Glomerular visceral epithelial cell (primary cell): ENCODE data around the gene CCDC149.

Source experiments
- DNase-seq: peaks from one replicate; pipeline ENCODE4 v3.0.0-alpha.2; 2016; ENCODE audit errors: extremely low spot score

CCDC149 gene

DNA sequence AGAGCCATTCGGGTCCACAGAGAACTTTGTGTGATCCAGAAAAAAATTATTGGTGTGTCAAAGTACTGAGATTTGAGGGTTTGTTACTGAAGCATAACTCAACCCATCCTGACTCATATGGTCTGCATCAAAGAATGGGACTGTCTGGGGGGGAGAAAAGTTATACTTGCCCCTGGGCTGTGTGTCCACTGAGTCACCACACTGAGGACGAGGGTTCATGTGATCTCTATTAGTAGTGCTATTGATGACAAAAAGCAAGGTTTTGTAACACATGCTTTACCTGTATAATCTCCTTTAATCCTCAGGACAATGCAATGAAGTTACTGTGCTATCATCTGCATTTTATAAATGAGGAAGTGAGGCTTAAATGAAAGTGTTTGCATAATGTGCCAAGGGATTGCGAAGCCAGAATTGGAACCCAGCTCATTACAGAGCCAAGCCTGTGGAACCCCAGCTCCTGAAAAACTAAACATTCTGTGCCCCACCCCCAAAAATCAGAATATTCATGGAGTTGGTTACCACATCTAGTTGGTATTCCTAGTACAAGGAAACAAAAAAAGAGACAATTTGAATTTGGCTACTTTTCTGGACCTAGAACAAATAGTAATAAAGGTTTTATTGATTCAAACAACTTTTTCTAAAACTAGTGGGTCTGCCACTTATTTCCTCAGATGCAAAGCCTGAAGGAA lies 31.2 kb downstream of the CCDC149 start:
- DNase-seq = no peak

DNA sequence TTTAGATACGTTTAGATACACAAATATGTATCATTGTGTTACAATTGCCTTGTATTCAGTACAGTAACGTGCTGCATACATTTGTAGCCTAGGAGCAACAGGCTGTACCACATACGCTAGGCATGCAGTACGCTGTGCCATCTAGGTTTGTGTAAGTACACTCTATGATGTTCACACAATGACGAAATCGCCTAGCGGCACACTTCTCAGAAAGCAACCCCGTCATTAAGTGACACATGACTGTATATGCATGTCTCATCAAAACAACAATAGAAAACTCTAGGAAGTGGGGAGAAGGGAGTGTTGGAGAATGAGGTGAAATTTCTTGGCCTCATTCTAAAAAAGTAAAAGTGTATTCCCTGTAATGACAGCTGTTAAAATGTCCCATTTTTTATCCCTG lies 32.7 kb downstream of the CCDC149 start:
- no peak for DNase-seq

DNA sequence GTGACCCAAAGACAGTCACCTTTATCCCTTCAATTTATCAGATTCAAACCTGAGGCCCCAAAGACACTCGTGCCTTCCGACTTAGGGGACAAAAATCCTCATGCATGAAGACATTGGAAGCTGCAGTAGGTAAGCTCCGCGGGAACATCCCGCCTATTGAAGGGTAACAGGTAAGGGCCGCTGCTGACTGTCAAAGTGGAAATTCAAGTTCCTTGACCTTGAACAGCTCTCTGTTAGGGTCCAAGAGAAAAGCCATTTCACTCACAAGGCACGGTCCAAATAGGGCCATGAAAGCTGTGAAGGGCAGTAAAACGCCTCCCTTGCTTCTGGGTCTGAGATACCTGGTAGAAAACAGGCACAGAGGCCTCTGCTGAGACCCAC lies 34.2 kb downstream of the CCDC149 start:
- no peak for DNase-seq

DNA sequence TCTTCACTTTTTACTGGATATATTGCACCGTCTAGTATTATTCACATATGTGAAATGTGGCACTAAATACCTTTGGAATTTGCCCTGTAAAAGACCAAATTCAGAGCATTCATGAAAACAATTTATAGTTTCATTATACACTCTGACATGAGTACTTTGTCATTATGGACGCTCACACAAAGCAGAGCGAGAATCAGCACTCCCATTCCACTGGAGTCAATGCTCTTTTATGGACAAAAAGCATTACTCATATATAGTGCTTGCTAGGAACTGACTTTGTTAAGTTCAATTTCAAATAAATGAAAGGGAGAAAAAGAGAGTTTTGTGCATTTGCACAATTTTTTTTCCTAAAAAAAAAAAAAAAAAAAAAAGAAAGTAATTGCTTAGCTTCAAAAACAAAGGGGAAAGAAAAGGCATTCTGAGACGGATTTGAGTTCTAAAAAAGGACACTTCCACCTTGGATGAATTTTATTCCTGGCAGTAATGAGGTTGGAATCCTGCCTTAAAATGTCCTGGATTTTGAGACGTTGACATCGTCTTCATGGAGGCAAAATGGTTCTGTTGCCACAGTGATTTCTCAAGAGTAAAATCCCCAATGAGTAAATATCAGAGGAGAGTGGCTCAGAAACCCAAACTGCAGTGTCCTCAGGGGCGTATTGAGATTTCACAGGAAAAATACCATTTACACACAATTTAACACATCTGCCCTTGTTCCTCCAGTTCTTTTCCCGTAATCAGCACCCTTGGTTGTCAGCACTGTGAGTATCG lies 34.8 kb downstream of the CCDC149 start:
- no peak for DNase-seq

DNA sequence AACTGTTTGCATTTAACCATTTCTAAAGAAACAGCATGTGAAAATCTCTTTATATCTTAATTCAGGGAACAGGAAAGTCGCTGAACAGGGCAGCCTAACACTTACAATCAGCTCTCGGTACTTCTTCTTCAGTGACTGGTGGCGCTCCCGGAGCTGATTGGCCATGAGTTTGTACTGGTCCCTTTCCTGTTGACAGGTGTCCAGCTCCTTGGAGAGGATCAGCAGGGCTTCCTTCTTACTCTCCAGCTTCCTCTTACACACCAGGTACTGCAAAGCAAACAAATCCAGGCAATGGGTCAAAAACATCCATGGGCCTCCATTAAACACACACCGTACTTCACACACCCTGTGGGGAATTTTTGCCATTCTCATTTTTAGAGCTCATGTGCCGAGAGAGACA lies 36.4 kb downstream of the CCDC149 start:
- no peak for DNase-seq

DNA sequence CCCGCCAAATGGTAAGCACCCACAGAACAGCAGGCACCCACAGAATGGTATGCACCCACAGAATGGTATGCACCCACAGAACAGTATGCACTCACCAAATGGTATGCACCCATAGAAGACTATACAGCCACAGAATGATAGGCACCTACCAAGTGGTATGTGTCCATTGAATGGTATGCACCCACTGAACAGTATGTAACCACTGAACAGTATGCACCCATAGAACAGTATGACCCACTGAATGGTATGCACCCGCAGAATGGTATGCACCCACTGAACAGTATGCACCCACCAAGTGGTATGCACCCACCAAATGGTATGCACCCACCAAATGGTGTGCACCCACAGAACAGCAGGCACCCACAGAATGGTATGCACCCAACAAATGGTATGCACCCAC lies 40.1 kb downstream of the CCDC149 start:
- DNase-seq = no peak

DNA sequence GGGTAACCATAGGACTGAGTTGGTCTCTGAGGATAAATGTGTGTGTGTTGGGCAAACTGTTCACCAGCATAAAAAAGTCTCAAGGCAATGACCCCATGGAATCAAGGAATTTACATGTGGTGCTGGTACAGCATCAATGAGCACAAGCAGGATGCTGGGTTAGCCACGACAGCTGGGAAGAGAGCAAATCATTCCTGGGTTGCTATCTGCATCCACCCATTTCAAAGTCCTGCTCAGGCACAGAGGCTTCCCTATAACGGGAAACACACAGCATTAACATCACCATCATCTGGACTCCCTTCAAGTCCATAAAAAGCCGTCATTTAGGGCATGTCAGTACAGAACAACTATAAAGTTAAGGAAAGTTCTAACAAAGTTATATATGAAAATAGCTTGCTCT lies 41.6 kb downstream of the CCDC149 start:
- no peak for DNase-seq

DNA sequence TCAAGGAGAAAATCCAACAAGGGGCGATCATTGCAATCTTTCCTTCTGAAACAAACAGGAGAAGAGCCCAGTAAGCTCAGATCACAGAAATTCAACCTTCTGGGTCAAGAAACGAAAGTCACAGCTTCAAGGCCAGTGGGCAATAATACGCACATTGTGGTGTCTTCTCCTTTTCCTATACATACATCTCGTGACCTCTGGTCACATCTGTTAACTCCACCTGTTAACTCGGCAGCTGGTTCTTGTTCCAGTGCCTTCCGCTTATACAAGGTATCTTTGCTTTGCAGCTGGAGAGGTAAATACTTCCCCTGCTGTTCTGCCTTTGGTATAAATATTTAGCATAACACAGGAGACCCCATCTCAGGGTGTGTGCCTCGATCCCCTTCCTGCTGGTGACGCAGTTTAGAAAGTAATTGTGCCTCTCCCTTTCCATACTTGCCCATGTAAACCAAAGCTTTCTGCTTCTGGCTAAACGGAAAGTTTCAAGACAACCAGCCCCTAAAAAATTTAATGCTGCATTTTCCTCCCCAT lies 45.0 kb downstream of the CCDC149 start:
- no peak for DNase-seq

DNA sequence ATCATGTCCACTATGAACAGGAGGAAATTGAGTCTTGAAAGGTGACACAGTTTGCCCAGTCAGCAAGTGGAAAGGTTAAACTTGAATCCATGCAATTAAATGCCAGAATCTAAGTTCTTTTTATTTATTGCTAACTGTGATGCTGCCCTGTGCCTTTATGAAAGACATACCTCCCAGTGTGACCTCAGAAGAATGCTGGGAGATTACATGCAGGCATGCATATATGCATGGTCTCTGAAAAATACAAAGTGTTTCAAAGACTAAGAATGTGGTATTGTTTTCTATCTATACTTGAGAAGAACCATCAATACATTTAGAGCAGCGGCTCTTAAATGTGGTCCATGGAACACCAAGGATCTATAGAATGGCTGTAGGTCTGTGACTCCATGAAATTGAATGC lies 45.6 kb downstream of the CCDC149 start:
- no peak for DNase-seq

DNA sequence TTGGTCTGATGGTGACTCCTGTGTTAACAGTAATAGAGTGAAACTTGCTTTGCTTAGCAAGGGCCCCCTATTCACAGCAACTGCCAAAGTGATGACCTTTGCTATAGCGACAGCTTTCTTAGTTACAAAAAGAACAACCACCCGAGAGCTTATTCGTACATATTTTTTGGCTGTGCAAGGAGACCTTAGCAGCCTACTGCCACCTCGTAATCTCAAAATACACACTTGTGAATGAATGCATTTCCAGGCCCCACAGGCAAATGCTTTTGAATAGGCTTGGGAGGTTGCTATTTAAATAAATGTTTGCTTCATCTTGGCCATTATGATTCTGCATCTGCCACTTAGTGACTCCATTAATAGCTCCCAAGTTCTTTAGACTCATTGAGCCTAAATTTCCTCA lies 47.4 kb downstream of the CCDC149 start:
- no peak for DNase-seq

DNA sequence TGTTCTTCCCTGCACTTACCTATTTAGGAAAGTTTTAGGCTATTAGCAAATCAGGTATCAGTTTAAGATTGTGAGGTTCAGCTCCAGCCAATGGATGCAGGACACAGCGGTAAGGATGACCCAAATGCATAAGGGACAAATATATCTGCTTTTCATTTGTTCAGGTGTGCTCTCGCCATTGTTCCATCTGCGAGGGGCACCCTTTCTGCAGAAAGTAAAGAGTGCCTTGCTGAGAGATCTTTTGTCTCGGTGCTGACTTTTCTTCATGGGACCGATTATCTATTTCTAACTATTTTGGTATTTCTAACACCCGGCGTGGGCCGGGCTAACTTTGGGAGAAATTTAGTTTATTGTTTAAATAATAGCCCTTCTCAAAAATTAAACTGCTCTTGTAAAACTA lies 49.0 kb downstream of the CCDC149 start:
- no peak for DNase-seq

DNA sequence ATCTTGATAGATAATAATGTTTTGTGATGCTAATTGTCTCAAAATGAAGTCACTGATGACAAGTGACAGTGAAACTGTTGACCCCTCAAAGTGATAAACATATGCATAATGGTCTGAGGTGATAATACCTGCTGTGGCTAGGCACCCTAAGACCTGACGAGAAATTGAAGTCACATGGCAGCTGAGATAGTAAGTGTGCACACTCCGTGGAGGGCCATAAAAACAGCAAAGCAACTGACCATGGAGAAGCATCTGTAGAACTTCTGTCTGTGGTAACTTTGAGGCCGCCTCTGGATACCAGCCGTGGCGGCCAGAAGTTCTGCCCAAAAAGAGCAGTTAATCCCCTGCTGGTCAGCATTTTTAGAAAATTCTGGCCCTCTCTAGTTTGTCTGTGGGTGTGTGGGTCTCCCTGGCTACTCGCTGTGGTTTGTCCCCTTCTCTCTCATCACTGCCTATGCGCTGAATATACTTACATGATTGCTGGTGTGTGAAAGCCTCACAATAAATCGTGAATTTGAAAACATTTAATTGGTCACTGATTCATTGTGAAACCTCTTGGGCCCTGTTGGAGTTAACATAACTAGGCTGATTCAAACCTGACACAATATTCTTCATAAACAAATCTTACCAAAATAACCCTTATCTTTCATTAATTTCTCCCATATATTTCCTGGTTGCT lies 50.6 kb downstream of the CCDC149 start:
- no peak for DNase-seq

DNA sequence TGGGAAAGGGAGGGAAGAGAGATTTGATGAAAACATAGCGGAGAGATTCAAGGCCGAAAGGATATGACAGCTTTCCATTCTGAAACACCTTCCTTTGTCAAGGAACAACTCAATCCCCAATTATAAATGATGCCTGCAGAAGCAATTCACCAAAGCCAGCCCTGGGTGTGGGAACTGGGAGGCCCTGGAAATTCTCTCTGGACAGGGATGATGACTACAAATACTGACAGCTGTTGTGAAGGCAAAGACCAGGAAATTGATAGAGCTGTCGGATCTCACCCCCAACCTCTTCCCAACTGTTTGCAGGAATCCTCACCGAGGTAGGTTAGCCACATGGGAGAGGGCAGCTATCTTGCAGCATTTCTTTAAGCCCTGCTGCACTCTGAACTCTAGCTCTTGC lies 54.3 kb downstream of the CCDC149 start:
- DNase-seq = no peak

DNA sequence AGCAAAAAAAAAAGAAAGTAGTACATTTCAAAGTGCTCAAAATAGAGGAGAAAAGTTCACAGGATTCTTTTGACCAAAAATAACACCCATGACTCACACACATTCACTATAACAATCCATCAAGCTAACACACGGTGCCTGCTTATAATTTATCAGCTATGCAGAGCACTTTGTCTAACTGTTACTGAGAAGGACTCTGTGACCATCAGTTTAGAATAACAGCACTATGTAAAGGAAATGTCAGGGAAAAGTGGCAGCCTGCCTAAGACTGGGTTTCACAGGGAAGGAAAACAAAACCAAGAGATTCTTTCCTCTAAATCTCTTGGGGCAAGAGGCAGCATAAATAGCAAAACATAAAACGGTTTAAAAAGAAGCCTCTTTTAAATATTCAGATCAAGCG lies 54.8 kb downstream of the CCDC149 start:
- peak; percentile 30 for DNase-seq

DNA sequence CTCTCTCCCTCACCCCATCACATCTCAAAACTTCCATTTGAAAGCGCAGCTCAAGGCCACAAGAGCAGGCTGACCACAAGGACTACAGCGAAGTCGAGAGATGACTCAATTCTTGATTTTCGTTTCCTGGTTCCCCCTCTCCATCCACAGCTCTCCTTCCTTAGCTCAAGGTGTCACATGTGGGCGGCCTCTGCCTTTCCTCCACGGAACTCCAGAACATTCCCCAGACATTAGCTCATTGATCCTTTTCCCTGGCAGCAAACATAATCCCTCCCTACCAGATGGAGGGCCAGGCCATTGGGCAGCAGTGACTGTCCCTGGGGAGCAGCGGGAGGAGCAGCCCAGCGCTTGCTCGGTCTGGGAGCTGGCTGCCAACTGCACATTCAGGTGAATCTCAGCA lies 56.3 kb downstream of the CCDC149 start:
- DNase-seq = peak; percentile 75

DNA sequence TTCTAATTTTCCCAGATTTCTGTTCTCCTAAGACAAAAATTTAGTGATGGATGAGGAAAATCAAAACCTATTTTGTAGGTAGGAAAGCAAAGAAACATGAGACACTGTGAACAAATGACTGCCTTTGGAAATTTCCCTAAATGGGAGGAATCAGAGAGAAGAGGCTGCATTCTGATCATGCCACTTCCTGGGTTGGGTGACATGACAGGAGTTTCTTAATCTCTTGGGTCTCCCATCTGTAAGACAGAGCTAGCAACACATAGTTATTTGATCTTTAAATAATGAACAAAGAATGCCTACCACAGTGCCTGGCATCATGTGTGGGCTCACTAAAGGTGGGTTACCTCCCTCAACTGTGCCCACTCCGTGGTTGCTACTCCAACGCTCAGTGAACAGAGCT lies 57.1 kb downstream of the CCDC149 start:
- DNase-seq = no peak

DNA sequence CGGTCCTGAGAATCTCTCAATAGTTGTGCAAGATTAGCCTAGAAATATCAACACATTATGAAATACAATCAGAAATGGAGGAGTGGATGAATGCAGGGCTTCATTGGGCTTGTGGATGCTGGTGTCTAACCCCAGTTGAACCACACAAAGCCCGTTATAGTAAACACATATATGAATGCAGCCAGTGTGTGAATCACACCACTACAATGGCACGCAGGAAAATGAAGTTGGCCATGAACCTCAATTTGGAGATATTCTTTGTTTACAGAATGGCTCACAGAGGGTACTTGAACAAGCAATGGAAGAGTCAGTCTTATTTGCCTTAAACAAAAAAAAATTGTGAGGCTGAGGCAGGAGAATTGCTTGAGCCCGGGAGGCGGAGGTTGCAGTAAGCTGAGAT lies 59.7 kb downstream of the CCDC149 start:
- no peak for DNase-seq

DNA sequence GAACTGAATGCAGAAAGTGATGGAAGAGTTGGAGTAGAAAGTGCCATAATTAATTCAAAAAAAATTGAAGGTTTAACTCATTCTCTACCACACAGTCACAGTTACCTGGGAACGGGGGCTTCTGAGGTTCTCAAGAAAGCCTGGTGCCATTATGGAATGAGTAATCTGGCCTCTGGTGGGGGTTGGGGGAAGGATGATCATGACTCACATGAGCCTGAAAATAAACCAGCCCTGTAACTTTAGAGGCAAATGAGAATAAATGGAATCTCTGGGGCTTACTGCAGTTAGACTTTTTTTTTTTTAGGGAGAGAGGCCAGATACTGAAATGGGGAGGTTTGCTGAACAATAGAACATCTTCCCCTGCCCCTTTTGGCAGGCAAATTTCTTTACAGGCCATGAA lies 62.2 kb downstream of the CCDC149 start:
- DNase-seq = peak; percentile 83

DNA sequence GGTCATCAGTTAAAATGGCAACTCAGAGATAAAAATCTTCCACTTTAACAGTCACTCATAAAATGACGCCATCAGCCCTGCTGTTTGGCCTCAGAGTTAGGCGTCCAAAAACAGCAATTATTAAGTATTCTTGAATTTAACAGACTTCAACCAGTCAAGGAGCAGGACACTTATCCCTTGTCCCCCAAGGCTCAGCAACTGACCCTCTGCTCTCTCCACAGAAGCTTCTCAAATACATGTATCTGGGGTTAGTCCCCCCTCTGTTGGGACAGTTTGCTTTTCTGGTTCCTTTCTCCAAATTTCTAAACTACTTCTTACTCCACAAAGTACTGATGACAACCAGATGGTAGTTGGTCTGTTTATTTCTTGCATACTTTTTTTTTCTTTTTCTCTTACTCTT lies 63.1 kb downstream of the CCDC149 start:
- DNase-seq = no peak

DNA sequence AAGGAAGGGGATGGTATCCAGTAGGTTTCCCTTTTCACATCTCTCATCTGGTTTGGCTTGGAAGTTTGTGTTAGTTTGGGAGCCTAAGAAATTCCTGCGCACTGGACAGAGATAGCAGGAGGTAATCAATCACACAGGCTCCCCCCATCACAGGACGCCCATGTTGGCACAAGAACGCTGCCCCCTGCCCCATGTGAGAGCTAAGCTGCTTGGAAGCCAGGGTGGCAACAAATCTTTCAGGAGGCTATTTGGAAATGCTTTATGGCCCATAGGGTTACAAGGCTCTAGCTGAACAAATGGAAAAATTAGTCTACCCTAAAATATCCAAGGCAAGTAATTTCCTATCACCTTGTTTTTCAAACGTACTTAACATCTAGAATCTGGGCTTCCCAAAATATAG lies 63.5 kb downstream of the CCDC149 start:
- DNase-seq = no peak

DNA sequence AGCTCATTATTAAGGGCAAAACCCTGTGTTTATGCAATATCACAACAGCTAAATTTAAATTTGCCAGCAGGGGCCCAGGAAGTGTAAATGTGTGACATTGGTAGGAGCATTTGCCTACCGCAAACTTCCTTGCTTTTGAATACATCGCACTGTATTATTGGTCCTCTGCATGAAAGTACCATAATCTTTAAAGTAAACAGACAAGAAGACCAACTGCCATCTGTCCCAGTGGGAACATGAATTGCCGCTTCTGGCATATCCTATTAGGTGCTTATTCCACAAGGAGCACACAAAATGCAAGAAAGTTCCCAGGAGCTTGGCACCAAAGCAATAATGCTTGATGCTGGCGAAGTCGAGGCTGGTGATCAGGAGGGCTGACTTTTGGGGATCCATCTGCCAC lies 66.1 kb downstream of the CCDC149 start:
- no peak for DNase-seq

DNA sequence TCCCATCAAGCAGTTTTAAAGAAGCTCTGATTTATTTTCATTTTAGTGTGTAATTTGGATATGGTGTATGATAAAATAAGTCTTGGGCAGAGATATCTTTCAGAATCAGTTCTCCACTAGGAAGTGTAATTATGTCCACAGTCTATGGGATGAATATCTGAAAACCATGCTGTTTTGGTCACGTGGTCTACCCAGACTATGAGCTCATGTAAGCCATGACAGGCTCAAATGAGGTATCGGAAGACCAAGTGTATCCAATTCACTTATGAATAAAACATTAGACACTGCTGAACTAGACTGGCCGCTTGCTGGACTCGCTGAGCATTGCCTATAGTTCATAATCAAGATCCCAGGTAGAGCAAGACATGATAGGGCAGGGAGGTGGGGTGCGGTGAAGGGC lies 66.9 kb downstream of the CCDC149 start:
- DNase-seq = no peak

DNA sequence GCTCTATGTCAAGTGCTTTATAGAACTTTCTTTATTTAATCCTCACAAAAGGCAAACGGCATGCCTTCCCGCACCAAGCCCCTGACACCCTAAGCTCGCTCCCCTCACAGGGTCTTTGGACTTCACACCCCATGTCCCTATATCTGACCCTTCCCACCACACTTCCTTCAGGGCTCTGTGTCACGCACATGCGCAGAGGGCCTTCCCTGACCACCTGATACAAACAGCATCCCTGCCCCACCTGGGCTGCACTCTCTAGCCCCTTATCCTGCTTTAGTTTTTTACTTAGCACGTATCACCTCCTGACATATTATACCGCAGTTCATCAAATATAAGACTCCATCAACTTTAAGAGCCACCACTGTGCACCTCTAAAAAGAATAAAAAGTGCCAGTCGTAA lies 67.7 kb downstream of the CCDC149 start:
- DNase-seq = no peak
